ENCODE results near the gene XPO4. TPM values are rescaled to one million over a fixed set of nuclear protein-coding genes. Genes with fewer than 3 reads are reported as not detected.
A peak's percentile ranks its signal among the peaks of the same experiment; 100 is the strongest.

XPO4 gene
- total and polyA plus RNA-seq, 2 of the 13 experiments (the other 11 are each of a cell fraction or from before 2014, with no cell fraction given): 8.4 to 24.8 TPM

- TF ChIP-seq NFKB2 (CRISPR knock-in tag; IDR thresholded peaks at IDR 0.05; ENCODE audit: borderline replicate concordance) (peak; percentile 61; the same call in 1 of the 2 replicates), MAFF (IDR thresholded peaks at IDR 0.05; ENCODE audit: low read depth, low read length) (peak; percentile 61), POLR2AphosphoS5 (IDR thresholded peaks at IDR 0.05; ENCODE audit: low read depth, low read length) (0 out of 2 replicates have a peak, but pooled peaks have one; percentile 23), KDM5B (CRISPR knock-in tag; IDR thresholded peaks at IDR 0.05; ENCODE audit: borderline replicate concordance) (peak; percentile 16; the same call in 1 of the 2 replicates), ZNF142 (CRISPR knock-in tag; IDR thresholded peaks at IDR 0.05) (peak; percentile 41; the same call in 1 of the 2 replicates), ZFP90 (CRISPR knock-in tag; IDR thresholded peaks at IDR 0.05; ENCODE audit: borderline replicate concordance) (peak; percentile 75; the same call in 1 of the 2 replicates), SIN3A (IDR thresholded peaks at IDR 0.05; ENCODE audit: borderline replicate concordance, low read depth, low read length) (peak; percentile 84), ZXDC (CRISPR knock-in tag; IDR thresholded peaks at IDR 0.05) (no peak), ZMAT3 (CRISPR knock-in tag; conservative IDR thresholded peaks at IDR 0.05) (0 out of 2 replicates have a peak, but pooled peaks have one; percentile 21), SP1 (IDR thresholded peaks at IDR 0.05) (no peak), SP1 (CRISPR knock-in tag; IDR thresholded peaks at IDR 0.05) (0 out of 2 replicates have a peak, but pooled peaks have one; percentile 12), STAT5B (CRISPR knock-in tag; IDR thresholded peaks at IDR 0.05) (no peak), TCF7 (IDR thresholded peaks at IDR 0.05; ENCODE audit: low read depth) (no peak), RFXAP (CRISPR knock-in tag; IDR thresholded peaks at IDR 0.05; ENCODE audit: borderline replicate concordance) (0 out of 2 replicates have a peak, but pooled peaks have one; percentile 30), ZNF350 (CRISPR knock-in tag; IDR thresholded peaks at IDR 0.05; ENCODE audit: borderline replicate concordance, low read depth) (0 out of 2 replicates have a peak, but pooled peaks have one; percentile 39), ZNF414 (CRISPR knock-in tag; IDR thresholded peaks at IDR 0.05) (0 out of 2 replicates have a peak, but pooled peaks have one; percentile 40), ZNF556 (CRISPR knock-in tag; IDR thresholded peaks at IDR 0.05; ENCODE audit: borderline replicate concordance) (0 out of 2 replicates have a peak, but pooled peaks have one; percentile 10)
- TF ChIP-seq, protein P1, sequence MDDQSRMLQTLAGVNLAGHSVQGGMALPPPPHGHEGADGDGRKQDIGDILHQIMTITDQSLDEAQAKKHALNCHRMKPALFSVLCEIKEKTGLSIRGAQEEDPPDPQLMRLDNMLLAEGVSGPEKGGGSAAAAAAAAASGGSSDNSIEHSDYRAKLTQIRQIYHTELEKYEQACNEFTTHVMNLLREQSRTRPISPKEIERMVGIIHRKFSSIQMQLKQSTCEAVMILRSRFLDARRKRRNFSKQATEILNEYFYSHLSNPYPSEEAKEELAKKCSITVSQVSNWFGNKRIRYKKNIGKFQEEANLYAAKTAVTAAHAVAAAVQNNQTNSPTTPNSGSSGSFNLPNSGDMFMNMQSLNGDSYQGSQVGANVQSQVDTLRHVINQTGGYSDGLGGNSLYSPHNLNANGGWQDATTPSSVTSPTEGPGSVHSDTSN (CRISPR knock-in tag; IDR thresholded peaks at IDR 0.05; ENCODE audit: borderline replicate concordance): peak; percentile 56; the same call in 1 of the 2 replicates
These were observed 693 bp downstream of the XPO4 start (continued) for GRCh38 chr13:20901668-20902437.

Data from HepG2 (cell line).